NCI-H2171 (cell line): ENCODE measurements around the gene CCDC12.
"Not testable (repeated sequence)": the region's sequence is repeated elsewhere in the genome, so short reads cannot be mapped to it uniquely, and the experiment has no call there.

Experiments used
- DNase-seq: peaks from one replicate; lab custom pipeline; 2025; lab: John Stamatoyannopoulos, UW

The CCDC12 gene

GRCh38 chr3:46922871-46923558 lies 53.5 kb downstream of the CCDC12 start:
- DNase-seq: no peak

GRCh38 chr3:46922426-46922825 lies 54.1 kb downstream of the CCDC12 start:
- no peak for DNase-seq

- DNase-seq: no peak
Measured at GRCh38 chr3:46921871-46922271, 54.7 kb downstream of the CCDC12 start.

GRCh38 chr3:46921041-46921440 lies 55.5 kb downstream of the CCDC12 start:
- DNase-seq: no peak

- no peak for DNase-seq
Measured at GRCh38 chr3:46918634-46919033, 57.9 kb downstream of the CCDC12 start.

GRCh38 chr3:46918202-46918601 lies 58.3 kb downstream of the CCDC12 start:
- no peak for DNase-seq

- DNase-seq: no peak
Measured at GRCh38 chr3:46917257-46917656, 59.3 kb downstream of the CCDC12 start.

GRCh38 chr3:46916799-46917198 lies 59.7 kb downstream of the CCDC12 start:
- no peak for DNase-seq

- no peak for DNase-seq
Measured at GRCh38 chr3:46916278-46916677, 60.3 kb downstream of the CCDC12 start.

GRCh38 chr3:46915297-46915822 lies 61.2 kb downstream of the CCDC12 start:
- no peak for DNase-seq

- DNase-seq: no peak
Measured at GRCh38 chr3:46914849-46915248, 61.7 kb downstream of the CCDC12 start.

GRCh38 chr3:46913644-46914043 lies 62.9 kb downstream of the CCDC12 start:
- peak; percentile 54 for DNase-seq

- no peak for DNase-seq
Measured at GRCh38 chr3:46912986-46913385, 63.6 kb downstream of the CCDC12 start.

GRCh38 chr3:46910914-46911313 lies 65.6 kb downstream of the CCDC12 start:
- not testable (repeated sequence) for DNase-seq

- no peak for DNase-seq
Measured at GRCh38 chr3:46910166-46910760, 66.3 kb downstream of the CCDC12 start.

GRCh38 chr3:46909535-46910161 lies 66.9 kb downstream of the CCDC12 start:
- DNase-seq: peak; percentile 53

GRCh38 chr3:46908986-46909534 lies 67.5 kb downstream of the CCDC12 start:
- DNase-seq: no peak

GRCh38 chr3:46908294-46908985 lies 68.1 kb downstream of the CCDC12 start:
- no peak for DNase-seq

- no peak for DNase-seq
Measured at GRCh38 chr3:46907960-46908293, 68.6 kb downstream of the CCDC12 start.

- no peak for DNase-seq
Measured at GRCh38 chr3:46907271-46907670, 69.3 kb downstream of the CCDC12 start.

- no peak for DNase-seq
Measured at GRCh38 chr3:46906471-46907058, 70.0 kb downstream of the CCDC12 start.
